K562 (cell line): ENCODE data around the gene IL15RA. TPM values are rescaled to one million over a fixed set of nuclear protein-coding genes. Genes with fewer than 3 reads are reported as not detected.

Experiments
- BRCA1 ChIP-seq, 2 experiments: fragments of 450-650 bp in 1 of 2; sonication (generic) in 1 of 2; formaldehyde crosslinking in 1 of 2; IDR thresholded peaks; 2 replicates each; pipeline versions ENCODE4 v1.5.0 to v1.6.1; 2017 to 2020; ENCODE audit warnings: mild to moderate bottlenecking in 1 of 2, missing genetic modification reagents in 1 of 2
- BRF1 ChIP-seq: IDR thresholded peaks from 3 replicates; pipeline ENCODE4 v1.6.1; 2011; ENCODE audit warnings: borderline replicate concordance, mild to moderate bottlenecking; ENCODE audit not compliant: insufficient read length; ENCODE audit errors: extremely low read depth
- CCNT2 ChIP-seq: IDR thresholded peaks from 2 replicates; pipeline ENCODE4 v1.6.1; 2011; ENCODE audit warnings: borderline replicate concordance, low read depth, mild to moderate bottlenecking, moderate library complexity, mixed read lengths, low read length; ENCODE audit not compliant: insufficient read length; ENCODE audit errors: extremely low read depth
- CTCF ChIP-seq, 3 experiments: IDR thresholded peaks in 2 of 3; conservative IDR thresholded peaks in 1 of 3; 2 replicates each; pipeline ENCODE4 v1.5.1; 2011 to 2012; ENCODE audit warnings: low read length in 3 of 3, mild to moderate bottlenecking in 3 of 3, control low read depth in 2 of 3, improper control_type of control experiment in 1 of 3, inconsistent platforms in 1 of 3, low read depth in 1 of 3, mixed read lengths in 1 of 3, moderate library complexity in 1 of 3; ENCODE audit not compliant: insufficient read depth in 2 of 3
- EGR1 ChIP-seq: fragments of 450-650 bp; conservative IDR thresholded peaks from 2 replicates; pipeline ENCODE4 v1.6.1; 2017; ENCODE audit warnings: mild to moderate bottlenecking
- ELF1 ChIP-seq: fragments of 200-800 bp; sonication (Bioruptor generic); IDR thresholded peaks from 2 replicates; pipeline ENCODE4 v1.6.1; 2016; ENCODE audit warnings: missing genetic modification characterization, missing compliant biosample characterization
- ESRRB ChIP-seq: fragments of 250-450 bp; sonication (Bioruptor Pico); IDR thresholded peaks from 2 replicates; pipeline ENCODE4 v1.5.0; 2020; ENCODE audit warnings: mild to moderate bottlenecking, moderate library complexity, borderline replicate concordance
- JUN ChIP-seq, 2 experiments: sonication (generic) in 1 of 2; formaldehyde crosslinking in 1 of 2; IDR thresholded peaks; 2 replicates each; pipeline versions ENCODE4 v1.6.1 to v1.8.0; 2012 to 2022; ENCODE audit warnings: borderline replicate concordance in 2 of 2, mild to moderate bottlenecking in 2 of 2, improper control_type of control experiment in 1 of 2, low read depth in 1 of 2, low read length in 1 of 2, missing genetic modification reagents in 1 of 2
- KDM4B ChIP-seq, 2 experiments: fragments of 450-650 bp in 1 of 2; sonication (generic) in 1 of 2; IDR thresholded peaks; 2 replicates each; pipeline ENCODE4 v1.6.1; 2016 to 2017; ENCODE audit warnings: borderline replicate concordance in 2 of 2, antibody characterized with exemption in 1 of 2, low read depth in 1 of 2, mild to moderate bottlenecking in 1 of 2
- MAX ChIP-seq: sonication (generic); formaldehyde crosslinking; IDR thresholded peaks from 2 replicates; pipeline ENCODE4 v1.9.0; 2022; ENCODE audit warnings: mild to moderate bottlenecking, missing genetic modification reagents
- MTA2 ChIP-seq: fragments of 450-650 bp; IDR thresholded peaks from 2 replicates; pipeline ENCODE4 v1.6.1; 2016; ENCODE audit warnings: low read depth
- NBN ChIP-seq: fragments of 450-650 bp; IDR thresholded peaks from 2 replicates; pipeline ENCODE4 v1.6.1; 2016; ENCODE audit warnings: low read depth, mild to moderate bottlenecking
- NFE2 ChIP-seq: IDR thresholded peaks from 2 replicates; pipeline ENCODE4 v1.6.1; 2014; ENCODE audit warnings: antibody characterized with exemption, low read depth
- POLR3G ChIP-seq: IDR thresholded peaks from 2 replicates; pipeline ENCODE4 v1.6.1; 2011; ENCODE audit not compliant: insufficient read length, insufficient replicate concordance; ENCODE audit errors: extremely low read depth
- RUNX1 ChIP-seq: sonication (generic); IDR thresholded peaks from 2 replicates; pipeline ENCODE4 v1.6.1; 2016; ENCODE audit warnings: antibody characterized with exemption, low read depth
- SIRT6 ChIP-seq: IDR thresholded peaks from one replicate; pipeline ENCODE4 v1.6.1; 2012; ENCODE audit warnings: low read depth, mild to moderate bottlenecking, control low read depth, inconsistent platforms, low read length, moderate library complexity
- SMAD1 ChIP-seq: fragments of 150-350 bp; IDR thresholded peaks from 2 replicates; pipeline ENCODE4 v1.6.1; 2014; ENCODE audit warnings: low read length, low read depth; ENCODE audit not compliant: partially characterized antibody
- SMARCA4 ChIP-seq: fragments of 450-650 bp; IDR thresholded peaks from 2 replicates; pipeline ENCODE4 v1.6.1; 2016
- SUPT5H ChIP-seq: fragments of 450-650 bp; IDR thresholded peaks from 2 replicates; pipeline ENCODE4 v1.6.1; 2016
- VEZF1 ChIP-seq: fragments of 200-800 bp; sonication (Bioruptor generic); IDR thresholded peaks from 2 replicates; pipeline ENCODE4 v1.6.1; 2017; ENCODE audit warnings: missing genetic modification characterization, missing compliant biosample characterization
- ZFP36 ChIP-seq: fragments of 150-350 bp; IDR thresholded peaks from 2 replicates; pipeline ENCODE4 v1.6.1; 2018; ENCODE audit warnings: low read length, low read depth; ENCODE audit not compliant: partially characterized antibody
- ZNF197 ChIP-seq: fragments of 200-800 bp; sonication (Bioruptor generic); IDR thresholded peaks from 2 replicates; pipeline ENCODE4 v1.6.1; 2016; ENCODE audit warnings: low read depth, missing genetic modification characterization, missing compliant biosample characterization
- ZNF239 ChIP-seq: fragments of 250-450 bp; sonication (Bioruptor Pico); IDR thresholded peaks from 2 replicates; pipeline ENCODE4 v1.4.0; 2020; ENCODE audit warnings: mild to moderate bottlenecking
- polyA plus RNA-seq, 8 experiments: library from polyadenylated mRNA; depleted of rRNA in 4 of 8; stranded (reverse) in 5 of 8; unstranded in 3 of 8; fragments of >200 nt; fragmentation: Nextera tagmentation in 2 of 8; fragmentation: Illumina TruSeq in 1 of 8; extraction: Ambion mirVana in 2 of 8; extraction: Trizol in 1 of 8; gene quantifications; 2 replicates each; pipeline versions ENCODE4 v1.2.1 to v1.2.3, GENCODE V29; 2011 to 2014; ENCODE audit warnings: inconsistent platforms in 1 of 8, missing spikeins in 1 of 8
- total RNA-seq, 7 experiments: library from RNA; depleted of rRNA in 6 of 7; stranded (reverse); fragments of >200 nt in 6 of 7; fragmentation: Illumina TruSeq in 2 of 7; extraction: Trizol in 2 of 7; gene quantifications; 2 replicates each; pipeline versions ENCODE4 v1.2.1 to v1.2.3, GENCODE V29; 2011 to 2021; ENCODE audit warnings: low replicate concordance in 1 of 7

IL15RA gene
- total and polyA plus RNA-seq, 9 of the 15 experiments (the other 6 are each of a cell fraction or from before 2014, with no cell fraction given) = 1.2 to 11.7 (median 8.0) TPM

- TF ChIP-seq VEZF1 (CRISPR knock-in tag) = peak; percentile 70
- TF ChIP-seq BRF1 = no peak
- TF ChIP-seq ZNF197 (CRISPR knock-in tag) = no peak
- TF ChIP-seq MAX (CRISPR knock-in tag) = peak; percentile 39; the same call in 1 of the 2 replicates
- peak; percentile 51; the same call in 1 of the 2 replicates for TF ChIP-seq JUN (IDR thresholded peaks at IDR 0.05; ENCODE audit: borderline replicate concordance, low read depth, low read length)
- peak; percentile 47; the same call in 1 of the 2 replicates for TF ChIP-seq JUN (CRISPR knock-in tag; IDR thresholded peaks at IDR 0.05; ENCODE audit: borderline replicate concordance)
- no peak for TF ChIP-seq SMAD1
- peak; percentile 7 to 66 (median 28); a peak in 4 of 6 replicates for TF ChIP-seq CTCF (IDR thresholded peaks at IDR 0.05 in 2 of 3, conservative IDR thresholded peaks at IDR 0.05 in 1 of 3; ENCODE audit: insufficient read depth in 2 of 3, low read depth in 1 of 3, low read length in 3 of 3)
- 0 out of 2 replicates have a peak, but pooled peaks have one; percentile 14 for TF ChIP-seq EGR1
- peak; percentile 91 for TF ChIP-seq NFE2
- no peak for TF ChIP-seq POLR3G
- no peak for TF ChIP-seq BRCA1 (IDR thresholded peaks at IDR 0.05)
- no peak for TF ChIP-seq BRCA1 (CRISPR knock-in tag; IDR thresholded peaks at IDR 0.05)
- peak; percentile 67 for TF ChIP-seq CCNT2
- TF ChIP-seq RUNX1 = no peak
- no peak for TF ChIP-seq SIRT6
- no peak for TF ChIP-seq ZFP36
- TF ChIP-seq ESRRB (CRISPR knock-in tag) = no peak
- no peak for TF ChIP-seq NBN
- TF ChIP-seq SUPT5H = peak; percentile 64
- peak; percentile 72 for TF ChIP-seq SMARCA4
- no peak for TF ChIP-seq KDM4B (IDR thresholded peaks at IDR 0.05; ENCODE audit: borderline replicate concordance in 2 of 2, low read depth in 1 of 2)
- TF ChIP-seq MTA2 = no peak
- no peak for TF ChIP-seq ZNF239
- no peak for TF ChIP-seq ELF1 (tag)
Measured at GRCh38 chr10:5977471-5978229, at the start of gene IL15RA (continued).
